HG02943 (cell line): ENCODE data around the gene CHST13.

ENCODE experiments used
- ATAC-seq: cut with Tn5 transposase; IDR thresholded peaks from one replicate; pipeline ENCODE4 v1.9.1; 2021; ENCODE audit warnings: mild to moderate bottlenecking, low read depth, moderate library complexity; ENCODE audit not compliant: unreplicated experiment

The CHST13 gene

GRCh38 chr3:126538966-126539365 is 15.0 kb downstream of the CHST13 start:
- no peak for ATAC-seq

- no peak for ATAC-seq
Measured at GRCh38 chr3:126539558-126540250, 15.7 kb downstream of the CHST13 start.

- ATAC-seq: no peak
Measured at GRCh38 chr3:126540342-126540849, 16.4 kb downstream of the CHST13 start.

GRCh38 chr3:126540951-126541627 is 17.1 kb downstream of the CHST13 start:
- ATAC-seq: no peak

GRCh38 chr3:126541628-126542339 is 17.8 kb downstream of the CHST13 start:
- no peak for ATAC-seq

- ATAC-seq: no peak
Measured at GRCh38 chr3:126542340-126543241, 18.6 kb downstream of the CHST13 start.

- no peak for ATAC-seq
Measured at GRCh38 chr3:126543457-126544061, 19.6 kb downstream of the CHST13 start.

GRCh38 chr3:126544596-126545281 is 20.8 kb downstream of the CHST13 start:
- no peak for ATAC-seq

GRCh38 chr3:126545544-126545943 is 21.6 kb downstream of the CHST13 start:
- ATAC-seq: no peak

- ATAC-seq: no peak
Measured at GRCh38 chr3:126546013-126546412, 22.1 kb downstream of the CHST13 start.

- ATAC-seq: no peak
Measured at GRCh38 chr3:126546549-126547239, 22.7 kb downstream of the CHST13 start.

- no peak for ATAC-seq
Measured at GRCh38 chr3:126547721-126548120, 23.8 kb downstream of the CHST13 start.

GRCh38 chr3:126548556-126549466 is 24.9 kb downstream of the CHST13 start:
- ATAC-seq: no peak

- no peak for ATAC-seq
Measured at GRCh38 chr3:126549861-126550487, 26.0 kb downstream of the CHST13 start.

- ATAC-seq: no peak
Measured at GRCh38 chr3:126550488-126551051, 26.6 kb downstream of the CHST13 start.

- no peak for ATAC-seq
Measured at GRCh38 chr3:126551121-126551838, 27.3 kb downstream of the CHST13 start.
